ENCODE measurements around the gene ERBB4. TPM values are rescaled to one million over a fixed set of nuclear protein-coding genes. Genes with fewer than 3 reads are reported as not detected.

Gene ERBB4
- total and polyA plus RNA-seq, 9 donors, result 0.08 to 22.3 (median 1.2) TPM

GRCh38 chr2:212423089-212423488 is 115.5 kb downstream of the ERBB4 start:
- WGBS, 3 donors, result 68 to 72% (median 71%) methylated on average over 1 of the region's 1 CpG
- no peak overlapping the region for H3K27ac ChIP-seq
- H3K4me3 ChIP-seq, result no peak overlapping the region
- no peaks in the 10 kb centered on the region for H3K4me1 ChIP-seq (ENCODE audit: insufficient read depth)
- H3K9me3 ChIP-seq, result no peaks in the 10 kb centered on the region
- TF ChIP-seq CTCF (IDR thresholded peaks at IDR 0.05) (no peak), POLR2A (IDR thresholded peaks at IDR 0.05) (no peak), EP300 (IDR thresholded peaks at IDR 0.05) (no peak)
- intact Hi-C loops (cut with DNase I), result no loop called here
- H3K27me3 ChIP-seq, result no peaks in the 10 kb centered on the region
- H3K36me3 ChIP-seq, result no peaks in the 10 kb centered on the region
- no peak for DNase-seq

GRCh38 chr2:212421556-212422334 is 116.9 kb downstream of the ERBB4 start:
- no peak for DNase-seq
- intact Hi-C loops (cut with DNase I), result no loop called here
- H3K36me3 ChIP-seq, result no peaks in the 10 kb centered on the region
- WGBS, 3 donors, result 83 to 88% (median 87%) methylated on average over 4 of the region's 4 CpGs
- no peaks in the 10 kb centered on the region for H3K4me1 ChIP-seq (ENCODE audit: insufficient read depth)
- no peaks in the 10 kb centered on the region for H3K9me3 ChIP-seq
- H3K27me3 ChIP-seq, result no peaks in the 10 kb centered on the region
- no peak overlapping the region for H3K4me3 ChIP-seq
- no peak overlapping the region for H3K27ac ChIP-seq
- TF ChIP-seq CTCF (IDR thresholded peaks at IDR 0.05) (no peak), POLR2A (IDR thresholded peaks at IDR 0.05) (no peak), EP300 (IDR thresholded peaks at IDR 0.05) (no peak)

DNA sequence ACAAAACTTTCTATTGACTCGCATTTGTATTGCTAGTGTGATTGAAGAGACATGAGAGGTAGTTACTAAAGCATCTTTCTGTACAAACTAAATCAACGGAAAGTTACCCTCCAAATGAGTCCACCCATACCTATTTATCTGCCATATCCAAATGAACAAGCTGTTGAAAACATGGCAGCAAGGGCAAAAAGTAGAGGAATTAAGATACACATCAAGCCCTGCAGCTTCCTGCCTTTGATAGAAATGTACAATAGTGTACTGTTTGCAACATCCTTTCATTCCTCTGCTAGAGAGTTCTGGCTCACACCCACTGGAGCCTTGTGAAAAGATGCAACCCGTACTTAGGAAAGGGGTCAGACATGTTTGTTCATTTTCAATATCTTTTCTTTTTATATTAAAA is 122.5 kb downstream of the ERBB4 start:
- H3K27ac ChIP-seq, result no peak overlapping the region
- no peak for DNase-seq
- H3K4me1 ChIP-seq (ENCODE audit: insufficient read depth), result no peaks in the 10 kb centered on the region
- no peaks in the 10 kb centered on the region for H3K36me3 ChIP-seq
- WGBS, 3 donors, result 81 to 91% (median 87%) methylated on average over 3 of the region's 3 CpGs
- H3K27me3 ChIP-seq, result no peaks in the 10 kb centered on the region
- H3K4me3 ChIP-seq, result no peak overlapping the region
- TF ChIP-seq CTCF (IDR thresholded peaks at IDR 0.05) (no peak), EP300 (IDR thresholded peaks at IDR 0.05) (no peak), POLR2A (IDR thresholded peaks at IDR 0.05) (no peak)
- no peaks in the 10 kb centered on the region for H3K9me3 ChIP-seq
- intact Hi-C loops (cut with DNase I), result no loop called here

DNA sequence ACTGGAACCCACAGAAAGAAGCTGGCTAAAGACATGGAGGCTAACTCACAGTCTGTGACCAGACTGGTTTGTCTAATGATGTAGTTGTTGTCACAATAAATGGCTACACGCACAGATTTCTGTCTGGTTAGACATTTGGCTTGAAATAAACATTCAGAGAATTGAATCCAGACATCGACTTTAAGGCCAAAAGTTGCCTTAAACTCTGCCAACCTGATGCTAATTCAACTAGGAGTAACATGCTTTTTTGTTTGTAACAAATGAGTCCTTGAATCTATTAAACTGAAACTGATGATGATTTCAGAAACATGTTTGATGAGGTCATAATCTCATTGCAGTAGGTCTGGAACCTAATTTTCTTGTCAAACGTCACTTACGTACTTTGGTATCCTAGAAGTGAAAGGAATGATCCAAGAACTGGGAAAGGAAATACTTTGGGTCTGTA is 123.8 kb downstream of the ERBB4 start:
- Histone ChIP-seq H3K27me3 (no peaks in the 10 kb centered on the region), H3K4me3 (no peak overlapping the region), H3K36me3 (no peaks in the 10 kb centered on the region), H3K27ac (no peak overlapping the region), H3K4me1 (ENCODE audit: insufficient read depth) (no peaks in the 10 kb centered on the region), H3K9me3 (no peaks in the 10 kb centered on the region)
- intact Hi-C loops (cut with DNase I), result no loop called here
- TF ChIP-seq EP300 (IDR thresholded peaks at IDR 0.05), result no peak
- TF ChIP-seq POLR2A (IDR thresholded peaks at IDR 0.05), result no peak
- TF ChIP-seq CTCF (IDR thresholded peaks at IDR 0.05), result no peak
- 59 to 71% (median 70%) methylated on average over 4 of the region's 4 CpGs for whole genome bisulfite sequencing, 3 donors
- no peak for DNase-seq

Measured in ovary (tissue), 9 donors.